Cardiac fibroblast (primary cell): Measurements from ENCODE around the gene RPS27L.

Experiments
- DNase-seq, 2 donors: peaks; one replicate each; pipeline versions ENCODE4 v3.0.0 to v3.0.0-alpha.2; 2010; ENCODE audit warnings: low read depth in 2 of 2
- H3K4me3 ChIP-seq, 2 donors: replicated peaks in 1 of 2; 1 replicate in 1 of 2; 2 replicates in 1 of 2; pipeline ENCODE4 v1.5.1; 2011; ENCODE audit warnings: low read depth in 2 of 2, low read length in 2 of 2, mild to moderate bottlenecking in 2 of 2, moderate library complexity in 1 of 2
- TF ChIP-seq, protein P1 (sequence below): IDR thresholded peaks from one replicate; pipeline ENCODE4 v1.5.1; 2011; ENCODE audit warnings: low read depth, mild to moderate bottlenecking, low read length, inconsistent platforms

Gene RPS27L

GRCh38 chr15:63145426-63145825 lies 11.9 kb downstream of the RPS27L start:
- no peak overlapping the region for H3K4me3 ChIP-seq
- TF ChIP-seq, protein P1, sequence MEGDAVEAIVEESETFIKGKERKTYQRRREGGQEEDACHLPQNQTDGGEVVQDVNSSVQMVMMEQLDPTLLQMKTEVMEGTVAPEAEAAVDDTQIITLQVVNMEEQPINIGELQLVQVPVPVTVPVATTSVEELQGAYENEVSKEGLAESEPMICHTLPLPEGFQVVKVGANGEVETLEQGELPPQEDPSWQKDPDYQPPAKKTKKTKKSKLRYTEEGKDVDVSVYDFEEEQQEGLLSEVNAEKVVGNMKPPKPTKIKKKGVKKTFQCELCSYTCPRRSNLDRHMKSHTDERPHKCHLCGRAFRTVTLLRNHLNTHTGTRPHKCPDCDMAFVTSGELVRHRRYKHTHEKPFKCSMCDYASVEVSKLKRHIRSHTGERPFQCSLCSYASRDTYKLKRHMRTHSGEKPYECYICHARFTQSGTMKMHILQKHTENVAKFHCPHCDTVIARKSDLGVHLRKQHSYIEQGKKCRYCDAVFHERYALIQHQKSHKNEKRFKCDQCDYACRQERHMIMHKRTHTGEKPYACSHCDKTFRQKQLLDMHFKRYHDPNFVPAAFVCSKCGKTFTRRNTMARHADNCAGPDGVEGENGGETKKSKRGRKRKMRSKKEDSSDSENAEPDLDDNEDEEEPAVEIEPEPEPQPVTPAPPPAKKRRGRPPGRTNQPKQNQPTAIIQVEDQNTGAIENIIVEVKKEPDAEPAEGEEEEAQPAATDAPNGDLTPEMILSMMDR, result no peak
- no peak for DNase-seq

DNA sequence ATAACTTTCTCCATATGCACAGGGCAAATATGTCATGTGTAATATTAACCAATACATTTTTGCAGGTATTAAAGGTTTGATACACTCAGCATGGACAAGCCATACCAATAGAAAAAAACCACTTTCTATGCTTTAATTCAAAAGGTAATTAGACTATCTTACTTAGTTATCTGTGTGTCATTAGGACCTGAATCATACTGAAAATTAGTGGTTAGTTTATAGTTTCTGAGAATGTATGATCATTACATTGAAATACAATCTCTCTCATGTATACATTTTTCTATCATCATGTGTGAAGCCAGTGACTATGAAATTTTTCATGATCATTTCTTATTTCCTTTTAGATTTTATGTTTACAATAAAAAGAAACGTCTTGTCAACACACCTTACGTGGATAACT lies 16.3 kb downstream of the RPS27L start:
- no peak overlapping the region for H3K4me3 ChIP-seq
- DNase-seq, result no peak
- TF ChIP-seq, protein P1, result no peak

- TF ChIP-seq, protein P1, result no peak
- peak in 1 of 2 donors; percentile 33 for DNase-seq
- no peak overlapping the region for H3K4me3 ChIP-seq
Measured at GRCh38 chr15:63136742-63137141, 20.5 kb downstream of the RPS27L start.

- no peak overlapping the region for H3K4me3 ChIP-seq
- TF ChIP-seq, protein P1, result no peak
- peak; percentile 94 to 96 for DNase-seq
Measured at GRCh38 chr15:63135804-63136203, 21.5 kb downstream of the RPS27L start.

DNA sequence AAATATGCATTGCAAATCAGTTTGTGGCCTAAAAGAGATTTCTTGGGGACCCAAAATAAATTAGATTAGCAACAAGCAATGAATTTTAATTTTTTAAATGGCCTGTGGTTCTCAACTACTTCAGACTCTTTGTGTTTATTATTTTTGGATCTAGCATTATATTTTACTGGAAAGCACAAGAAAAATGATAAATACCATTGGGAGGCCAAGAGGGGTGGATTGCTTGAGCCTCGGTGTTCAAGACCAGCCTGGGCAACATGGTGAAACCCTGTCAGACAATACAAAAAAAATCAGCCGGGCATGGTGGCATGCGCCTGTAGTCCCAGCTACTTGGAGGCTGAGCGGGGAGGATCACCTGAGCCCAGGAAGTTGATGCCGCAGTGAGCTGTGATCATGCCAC lies 22.0 kb downstream of the RPS27L start:
- TF ChIP-seq, protein P1, result no peak
- DNase-seq, result peak in 1 of 2 donors; percentile 47
- H3K4me3 ChIP-seq, result no peak overlapping the region

- no peak overlapping the region for H3K4me3 ChIP-seq
- TF ChIP-seq, protein P1, result no peak
- DNase-seq, result peak in 1 of 2 donors; percentile 27
Measured at GRCh38 chr15:63134245-63134985, 22.9 kb downstream of the RPS27L start.

DNA sequence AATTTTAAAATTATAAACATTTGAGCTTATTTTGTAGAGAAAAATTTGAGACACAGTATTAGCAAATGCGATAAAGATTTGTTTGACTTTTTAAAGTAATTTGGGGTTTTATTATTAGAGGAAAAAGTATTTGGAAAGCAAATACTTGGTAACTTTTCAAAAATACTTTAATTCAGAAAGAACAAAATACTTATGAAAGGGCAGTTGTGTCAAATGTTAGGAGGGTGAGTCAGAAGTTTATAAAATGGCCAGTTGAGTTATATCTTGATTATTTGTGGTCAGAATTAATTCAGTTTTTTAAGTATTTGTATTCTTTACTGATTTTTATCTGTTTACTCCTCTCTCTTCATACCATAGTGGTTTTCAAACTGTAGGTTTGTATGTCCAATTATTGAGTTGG lies 23.5 kb downstream of the RPS27L start:
- no peak overlapping the region for H3K4me3 ChIP-seq
- TF ChIP-seq, protein P1, result no peak
- peak; percentile 64 to 68 for DNase-seq
